Measurements from ENCODE around the gene HK1. TPM values are rescaled to one million over a fixed set of nuclear protein-coding genes. Genes with fewer than 3 reads are reported as not detected.
"Not testable (repeated sequence)": the region's sequence is repeated elsewhere in the genome, so short reads cannot be mapped to it uniquely, and the experiment has no call there.

HK1 gene
- total RNA-seq, 1 donor from 2014 or later, result 133 TPM

- no peak for ATAC-seq
These were observed 18.6 kb upstream of the HK1 start for GRCh38 chr10:69259547-69260243.

- no peak for ATAC-seq
These were observed 17.1 kb upstream of the HK1 start for GRCh38 chr10:69261184-69261583.

- ATAC-seq, result no peak
These were observed 16.0 kb upstream of the HK1 start for GRCh38 chr10:69262292-69262751.

GRCh38 chr10:69265521-69265920 lies 12.8 kb upstream of the HK1 start:
- peak; percentile 51 for ATAC-seq

GRCh38 chr10:69268761-69269416 lies 9.4 kb upstream of the HK1 start:
- ATAC-seq, result no peak

GRCh38 chr10:69269761-69270160 lies 8.5 kb upstream of the HK1 start:
- no peak for ATAC-seq

GRCh38 chr10:69270990-69271389 lies 7.3 kb upstream of the HK1 start:
- no peak for ATAC-seq

- ATAC-seq, result no peak
These were observed 5.7 kb upstream of the HK1 start for GRCh38 chr10:69272624-69273023.

- no peak for ATAC-seq
These were observed 2.9 kb upstream of the HK1 start for GRCh38 chr10:69275444-69275843.

GRCh38 chr10:69276503-69276902 lies 1.8 kb upstream of the HK1 start:
- ATAC-seq, result no peak

- ATAC-seq, result no peak
These were observed 814 bp downstream of the HK1 start for GRCh38 chr10:69279110-69279509.

GRCh38 chr10:69281507-69282413 lies 3.5 kb downstream of the HK1 start:
- no peak for ATAC-seq

- ATAC-seq, result not testable (repeated sequence)
These were observed 6.1 kb downstream of the HK1 start for GRCh38 chr10:69284402-69284801.

GRCh38 chr10:69285699-69286098 lies 7.4 kb downstream of the HK1 start:
- no peak for ATAC-seq

GRCh38 chr10:69287181-69287580 lies 8.9 kb downstream of the HK1 start:
- ATAC-seq, result no peak

- no peak for ATAC-seq
These were observed 12.7 kb downstream of the HK1 start for GRCh38 chr10:69290993-69291392.

GRCh38 chr10:69292459-69292858 lies 14.2 kb downstream of the HK1 start:
- ATAC-seq, result no peak

GRCh38 chr10:69295027-69295636 lies 16.8 kb downstream of the HK1 start:
- no peak for ATAC-seq

- ATAC-seq, result peak; percentile 75
These were observed 25.3 kb downstream of the HK1 start for GRCh38 chr10:69303632-69304051.

- no peak for ATAC-seq
These were observed 28.1 kb downstream of the HK1 start for GRCh38 chr10:69306421-69306820.

- ATAC-seq, result no peak
These were observed 29.1 kb downstream of the HK1 start for GRCh38 chr10:69307434-69307833.

GRCh38 chr10:69308304-69308703 lies 30.0 kb downstream of the HK1 start:
- not testable (repeated sequence) for ATAC-seq

- no peak for ATAC-seq
These were observed 33.0 kb downstream of the HK1 start for GRCh38 chr10:69311309-69311708.
